Mononuclear cell (primary cell): ENCODE results near the gene CACNG5. TPM values are rescaled to one million over a fixed set of nuclear protein-coding genes. Genes with fewer than 3 reads are reported as not detected.

ENCODE experiments used
- H3K27me3 ChIP-seq: 2 replicates; pipeline ENCODE4 v1.6.0; 2011; ENCODE audit warnings: low read length, control low read depth; ENCODE audit not compliant: insufficient read depth
- H3K4me1 ChIP-seq: 2 replicates; pipeline ENCODE4 v1.5.1; 2011; ENCODE audit warnings: mild to moderate bottlenecking, low read length, control low read depth; ENCODE audit not compliant: insufficient read depth
- H3K4me3 ChIP-seq: 2 replicates; pipeline ENCODE4 v1.5.1; 2011; ENCODE audit warnings: mild to moderate bottlenecking, low read length, moderate library complexity
- H3K9me3 ChIP-seq: 2 replicates; pipeline ENCODE4 v1.5.1; 2011; ENCODE audit warnings: low read depth, mild to moderate bottlenecking, control low read depth, low read length
- total RNA-seq: library from RNA; depleted of rRNA; stranded (reverse); fragments of >200 nt; gene quantifications from one replicate; pipeline ENCODE4 v1.2.3, GENCODE V29; 2012

Gene CACNG5
- total RNA-seq, 1 donor = not detected

GRCh38 chr17:66811683-66812054 is 23.2 kb upstream of the CACNG5 start:
- Histone ChIP-seq H3K27me3 (no peaks in the 10 kb centered on the region), H3K4me3 (no peak overlapping the region), H3K4me1 (no peaks in the 10 kb centered on the region), H3K9me3 (no peaks in the 10 kb centered on the region)

GRCh38 chr17:66812571-66812970 is 22.3 kb upstream of the CACNG5 start:
- no peak overlapping the region for H3K4me3 ChIP-seq
- no peaks in the 10 kb centered on the region for H3K4me1 ChIP-seq
- no peaks in the 10 kb centered on the region for H3K9me3 ChIP-seq
- H3K27me3 ChIP-seq = no peaks in the 10 kb centered on the region

- H3K27me3 ChIP-seq = no peaks in the 10 kb centered on the region
- no peak overlapping the region for H3K4me3 ChIP-seq
- H3K9me3 ChIP-seq = no peaks in the 10 kb centered on the region
- H3K4me1 ChIP-seq = no peaks in the 10 kb centered on the region
Measured at GRCh38 chr17:66813296-66813695, 21.6 kb upstream of the CACNG5 start.

- Histone ChIP-seq H3K4me3 (no peak overlapping the region), H3K4me1 (no peaks in the 10 kb centered on the region), H3K9me3 (no peaks in the 10 kb centered on the region), H3K27me3 (no peaks in the 10 kb centered on the region)
Measured at GRCh38 chr17:66814026-66814425, 20.9 kb upstream of the CACNG5 start.

- Histone ChIP-seq H3K4me3 (no peak overlapping the region), H3K4me1 (no peaks in the 10 kb centered on the region), H3K27me3 (no peaks in the 10 kb centered on the region), H3K9me3 (no peaks in the 10 kb centered on the region)
Measured at GRCh38 chr17:66814570-66814969, 20.3 kb upstream of the CACNG5 start.

GRCh38 chr17:66817750-66818149 is 17.2 kb upstream of the CACNG5 start:
- H3K9me3 ChIP-seq = no peaks in the 10 kb centered on the region
- H3K27me3 ChIP-seq = no peaks in the 10 kb centered on the region
- H3K4me1 ChIP-seq = no peaks in the 10 kb centered on the region
- no peak overlapping the region for H3K4me3 ChIP-seq

- H3K4me1 ChIP-seq = no peaks in the 10 kb centered on the region
Measured at GRCh38 chr17:66819466-66819865, 15.5 kb upstream of the CACNG5 start.

GRCh38 chr17:66822009-66822408 is 12.9 kb upstream of the CACNG5 start:
- no peaks in the 10 kb centered on the region for H3K9me3 ChIP-seq
- H3K4me3 ChIP-seq = no peak overlapping the region

More at GRCh38 chr17:66819466-66819865, 15.5 kb upstream of the CACNG5 start:
- Histone ChIP-seq H3K4me3 (no peak overlapping the region), H3K27me3 (no peaks in the 10 kb centered on the region), H3K9me3 (no peaks in the 10 kb centered on the region)

GRCh38 chr17:66826856-66827255 is 8.1 kb upstream of the CACNG5 start:
- Histone ChIP-seq H3K4me3 (no peak overlapping the region), H3K4me1 (no peaks in the 10 kb centered on the region), H3K9me3 (no peaks in the 10 kb centered on the region), H3K27me3 (peaks cover 28% of the 10 kb centered on the region)

More at GRCh38 chr17:66822009-66822408, 12.9 kb upstream of the CACNG5 start:
- Histone ChIP-seq H3K27me3 (peaks cover 4% of the 10 kb centered on the region), H3K4me1 (no peaks in the 10 kb centered on the region)

GRCh38 chr17:66829386-66829864 is 5.5 kb upstream of the CACNG5 start:
- no peaks in the 10 kb centered on the region for H3K4me1 ChIP-seq
- H3K27me3 ChIP-seq = peaks cover 34% of the 10 kb centered on the region
- H3K9me3 ChIP-seq = no peaks in the 10 kb centered on the region
- H3K4me3 ChIP-seq = no peak overlapping the region

- Histone ChIP-seq H3K4me3 (no peak overlapping the region), H3K9me3 (no peaks in the 10 kb centered on the region), H3K4me1 (no peaks in the 10 kb centered on the region), H3K27me3 (peaks cover 37% of the 10 kb centered on the region)
Measured at GRCh38 chr17:66829883-66830282, 5.0 kb upstream of the CACNG5 start.

GRCh38 chr17:66830451-66830850 is 4.5 kb upstream of the CACNG5 start:
- Histone ChIP-seq H3K27me3 (peaks cover 40% of the 10 kb centered on the region), H3K9me3 (no peaks in the 10 kb centered on the region), H3K4me3 (no peak overlapping the region), H3K4me1 (no peaks in the 10 kb centered on the region)

GRCh38 chr17:66831383-66832210 is 3.3 kb upstream of the CACNG5 start:
- Histone ChIP-seq H3K27me3 (peaks cover 38% of the 10 kb centered on the region), H3K9me3 (no peaks in the 10 kb centered on the region), H3K4me1 (no peaks in the 10 kb centered on the region), H3K4me3 (no peak overlapping the region)

- Histone ChIP-seq H3K27me3 (peaks cover 37% of the 10 kb centered on the region), H3K9me3 (no peaks in the 10 kb centered on the region), H3K4me1 (no peaks in the 10 kb centered on the region), H3K4me3 (no peak overlapping the region)
Measured at GRCh38 chr17:66833201-66833600, 1.7 kb upstream of the CACNG5 start.

GRCh38 chr17:66834426-66834918 is 445 bp upstream of the CACNG5 start:
- H3K4me3 ChIP-seq = no peak overlapping the region
- H3K4me1 ChIP-seq = no peaks in the 10 kb centered on the region
- no peaks in the 10 kb centered on the region for H3K9me3 ChIP-seq
- peaks cover 24% of the 10 kb centered on the region for H3K27me3 ChIP-seq

- H3K9me3 ChIP-seq = no peaks in the 10 kb centered on the region
- peaks cover 16% of the 10 kb centered on the region for H3K27me3 ChIP-seq
- H3K4me1 ChIP-seq = no peaks in the 10 kb centered on the region
- H3K4me3 ChIP-seq = no peak overlapping the region
Measured at GRCh38 chr17:66835476-66835875, 559 bp downstream of the CACNG5 start.
